HCT116 (cell line): ENCODE measurements around the gene MED15.
"Not testable (repeated sequence)": the region's sequence is repeated elsewhere in the genome, so short reads cannot be mapped to it uniquely, and the experiment has no call there.

Experiments used
- ATF3 ChIP-seq: IDR thresholded peaks from 2 replicates; pipeline ENCODE4 v1.6.1; 2012
- CTCF ChIP-seq, 3 experiments: fragments of 200-600 bp in 1 of 3; sonication (generic) in 1 of 3; IDR thresholded peaks in 2 of 3; conservative IDR thresholded peaks in 1 of 3; 2 replicates each; pipeline ENCODE4 v1.5.1; 2012 to 2017; ENCODE audit warnings: low read depth in 2 of 3, low read length in 2 of 3, antibody characterized with exemption in 1 of 3, borderline replicate concordance in 1 of 3, control low read depth in 1 of 3, mild to moderate bottlenecking in 1 of 3, mixed read lengths in 1 of 3, mixed run types in 1 of 3, moderate library complexity in 1 of 3; ENCODE audit not compliant: insufficient read depth in 1 of 3
- EGR1 ChIP-seq: IDR thresholded peaks from 2 replicates; pipeline ENCODE4 v1.6.1; 2012; ENCODE audit warnings: low read depth
- EZH2 ChIP-seq: fragments of 200-600 bp; sonication (generic); IDR thresholded peaks from 2 replicates; pipeline ENCODE4 v1.6.1; 2017; ENCODE audit warnings: antibody characterized with exemption, mixed run types
- POLR2A ChIP-seq: IDR thresholded peaks from 2 replicates; pipeline ENCODE4 v1.7.0; 2011; ENCODE audit warnings: borderline replicate concordance; ENCODE audit not compliant: insufficient read depth, insufficient read length; ENCODE audit errors: extremely low read depth
- RAD21 ChIP-seq: IDR thresholded peaks from 2 replicates; pipeline ENCODE4 v1.6.1; 2012; ENCODE audit warnings: low read depth, mild to moderate bottlenecking
- SIN3A ChIP-seq: IDR thresholded peaks from 2 replicates; pipeline ENCODE4 v1.6.1; 2012; ENCODE audit warnings: low read depth
- YY1 ChIP-seq: IDR thresholded peaks from 2 replicates; pipeline ENCODE4 v1.6.1; 2011; ENCODE audit warnings: low read length, low read depth, moderate library complexity, mild to moderate bottlenecking; ENCODE audit not compliant: insufficient replicate concordance; ENCODE audit errors: extremely low read depth
- ZNF274 ChIP-seq: fragments of 200-500 bp; sonication (Bioruptor generic); IDR thresholded peaks from 2 replicates; pipeline ENCODE4 v1.6.1; 2014; ENCODE audit warnings: mild to moderate bottlenecking, low read depth, low read length, inconsistent platforms

GRCh38 chr22:20538875-20539274, 31.5 kb downstream of the MED15 start:
- TF ChIP-seq CTCF (IDR thresholded peaks at IDR 0.05 in 2 of 3, conservative IDR thresholded peaks at IDR 0.05 in 1 of 3; ENCODE audit: borderline replicate concordance in 1 of 3, insufficient read depth in 1 of 3, low read depth in 2 of 3, low read length in 2 of 3); EGR1; RAD21; POLR2A; YY1; ZNF274; SIN3A; ATF3; EZH2: not testable (repeated sequence)
